ENCODE data around the gene FAM78A.

DNA sequence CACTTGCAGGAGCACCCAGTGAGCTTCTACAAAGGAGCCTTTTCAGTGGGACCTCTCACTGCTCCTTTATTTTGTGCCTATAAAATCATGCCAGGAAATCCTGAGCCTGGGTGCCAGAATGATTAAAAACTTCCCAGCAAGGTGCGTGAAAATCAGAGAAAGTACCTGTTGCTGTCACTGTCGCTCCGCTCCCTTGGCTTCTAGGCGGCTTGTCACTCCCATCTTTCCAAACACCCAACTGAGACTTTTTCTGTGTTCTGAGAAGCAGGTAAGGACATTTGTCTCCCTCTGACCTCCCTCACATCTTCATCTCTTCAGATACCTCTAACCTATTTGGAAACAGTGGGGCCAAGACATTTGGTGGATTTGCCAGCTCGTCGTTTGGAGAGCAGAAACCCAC lies 53.9 kb downstream of the FAM78A start:
- TF ChIP-seq TEAD4 (CRISPR knock-in tag; IDR thresholded peaks at IDR 0.05) (no peak), ESRRA (CRISPR knock-in tag; IDR thresholded peaks at IDR 0.05; ENCODE audit: borderline replicate concordance) (no peak), JUN (CRISPR knock-in tag; IDR thresholded peaks at IDR 0.05) (no peak), ZNF121 (CRISPR knock-in tag; IDR thresholded peaks at IDR 0.05) (no peak)
- TF ChIP-seq, protein P1, sequence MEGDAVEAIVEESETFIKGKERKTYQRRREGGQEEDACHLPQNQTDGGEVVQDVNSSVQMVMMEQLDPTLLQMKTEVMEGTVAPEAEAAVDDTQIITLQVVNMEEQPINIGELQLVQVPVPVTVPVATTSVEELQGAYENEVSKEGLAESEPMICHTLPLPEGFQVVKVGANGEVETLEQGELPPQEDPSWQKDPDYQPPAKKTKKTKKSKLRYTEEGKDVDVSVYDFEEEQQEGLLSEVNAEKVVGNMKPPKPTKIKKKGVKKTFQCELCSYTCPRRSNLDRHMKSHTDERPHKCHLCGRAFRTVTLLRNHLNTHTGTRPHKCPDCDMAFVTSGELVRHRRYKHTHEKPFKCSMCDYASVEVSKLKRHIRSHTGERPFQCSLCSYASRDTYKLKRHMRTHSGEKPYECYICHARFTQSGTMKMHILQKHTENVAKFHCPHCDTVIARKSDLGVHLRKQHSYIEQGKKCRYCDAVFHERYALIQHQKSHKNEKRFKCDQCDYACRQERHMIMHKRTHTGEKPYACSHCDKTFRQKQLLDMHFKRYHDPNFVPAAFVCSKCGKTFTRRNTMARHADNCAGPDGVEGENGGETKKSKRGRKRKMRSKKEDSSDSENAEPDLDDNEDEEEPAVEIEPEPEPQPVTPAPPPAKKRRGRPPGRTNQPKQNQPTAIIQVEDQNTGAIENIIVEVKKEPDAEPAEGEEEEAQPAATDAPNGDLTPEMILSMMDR (IDR thresholded peaks at IDR 0.05), result no peak
- TF ChIP-seq, protein P2, sequence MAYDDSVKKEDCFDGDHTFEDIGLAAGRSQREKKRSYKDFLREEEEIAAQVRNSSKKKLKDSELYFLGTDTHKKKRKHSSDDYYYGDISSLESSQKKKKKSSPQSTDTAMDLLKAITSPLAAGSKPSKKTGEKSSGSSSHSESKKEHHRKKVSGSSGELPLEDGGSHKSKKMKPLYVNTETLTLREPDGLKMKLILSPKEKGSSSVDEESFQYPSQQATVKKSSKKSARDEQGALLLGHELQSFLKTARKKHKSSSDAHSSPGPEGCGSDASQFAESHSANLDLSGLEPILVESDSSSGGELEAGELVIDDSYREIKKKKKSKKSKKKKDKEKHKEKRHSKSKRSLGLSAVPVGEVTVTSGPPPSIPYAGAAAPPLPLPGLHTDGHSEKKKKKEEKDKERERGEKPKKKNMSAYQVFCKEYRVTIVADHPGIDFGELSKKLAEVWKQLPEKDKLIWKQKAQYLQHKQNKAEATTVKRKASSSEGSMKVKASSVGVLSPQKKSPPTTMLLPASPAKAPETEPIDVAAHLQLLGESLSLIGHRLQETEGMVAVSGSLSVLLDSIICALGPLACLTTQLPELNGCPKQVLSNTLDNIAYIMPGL (CRISPR knock-in tag; IDR thresholded peaks at IDR 0.05), result no peak
- TF ChIP-seq, protein P3, sequence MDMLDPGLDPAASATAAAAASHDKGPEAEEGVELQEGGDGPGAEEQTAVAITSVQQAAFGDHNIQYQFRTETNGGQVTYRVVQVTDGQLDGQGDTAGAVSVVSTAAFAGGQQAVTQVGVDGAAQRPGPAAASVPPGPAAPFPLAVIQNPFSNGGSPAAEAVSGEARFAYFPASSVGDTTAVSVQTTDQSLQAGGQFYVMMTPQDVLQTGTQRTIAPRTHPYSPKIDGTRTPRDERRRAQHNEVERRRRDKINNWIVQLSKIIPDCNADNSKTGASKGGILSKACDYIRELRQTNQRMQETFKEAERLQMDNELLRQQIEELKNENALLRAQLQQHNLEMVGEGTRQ (CRISPR knock-in tag; IDR thresholded peaks at IDR 0.05), result no peak
- TF ChIP-seq, protein P4, sequence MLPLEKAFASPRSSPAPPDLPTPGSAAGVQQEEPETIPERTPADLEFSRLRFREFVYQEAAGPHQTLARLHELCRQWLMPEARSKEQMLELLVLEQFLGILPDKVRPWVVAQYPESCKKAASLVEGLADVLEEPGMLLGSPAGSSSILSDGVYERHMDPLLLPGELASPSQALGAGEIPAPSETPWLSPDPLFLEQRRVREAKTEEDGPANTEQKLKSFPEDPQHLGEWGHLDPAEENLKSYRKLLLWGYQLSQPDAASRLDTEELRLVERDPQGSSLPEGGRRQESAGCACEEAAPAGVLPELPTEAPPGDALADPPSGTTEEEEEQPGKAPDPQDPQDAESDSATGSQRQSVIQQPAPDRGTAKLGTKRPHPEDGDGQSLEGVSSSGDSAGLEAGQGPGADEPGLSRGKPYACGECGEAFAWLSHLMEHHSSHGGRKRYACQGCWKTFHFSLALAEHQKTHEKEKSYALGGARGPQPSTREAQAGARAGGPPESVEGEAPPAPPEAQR (CRISPR knock-in tag; IDR thresholded peaks at IDR 0.05), result no peak
- TF ChIP-seq, protein P5, sequence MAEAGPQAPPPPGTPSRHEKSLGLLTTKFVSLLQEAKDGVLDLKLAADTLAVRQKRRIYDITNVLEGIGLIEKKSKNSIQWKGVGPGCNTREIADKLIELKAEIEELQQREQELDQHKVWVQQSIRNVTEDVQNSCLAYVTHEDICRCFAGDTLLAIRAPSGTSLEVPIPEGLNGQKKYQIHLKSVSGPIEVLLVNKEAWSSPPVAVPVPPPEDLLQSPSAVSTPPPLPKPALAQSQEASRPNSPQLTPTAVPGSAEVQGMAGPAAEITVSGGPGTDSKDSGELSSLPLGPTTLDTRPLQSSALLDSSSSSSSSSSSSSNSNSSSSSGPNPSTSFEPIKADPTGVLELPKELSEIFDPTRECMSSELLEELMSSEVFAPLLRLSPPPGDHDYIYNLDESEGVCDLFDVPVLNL (CRISPR knock-in tag; IDR thresholded peaks at IDR 0.05; ENCODE audit: borderline replicate concordance, low read depth), result no peak
- TF ChIP-seq, protein P6, sequence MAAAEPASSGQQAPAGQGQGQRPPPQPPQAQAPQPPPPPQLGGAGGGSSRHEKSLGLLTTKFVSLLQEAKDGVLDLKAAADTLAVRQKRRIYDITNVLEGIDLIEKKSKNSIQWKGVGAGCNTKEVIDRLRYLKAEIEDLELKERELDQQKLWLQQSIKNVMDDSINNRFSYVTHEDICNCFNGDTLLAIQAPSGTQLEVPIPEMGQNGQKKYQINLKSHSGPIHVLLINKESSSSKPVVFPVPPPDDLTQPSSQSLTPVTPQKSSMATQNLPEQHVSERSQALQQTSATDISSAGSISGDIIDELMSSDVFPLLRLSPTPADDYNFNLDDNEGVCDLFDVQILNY (CRISPR knock-in tag; IDR thresholded peaks at IDR 0.05), result no peak
